Measurements from ENCODE around the gene DEDD2. TPM values are rescaled to one million over a fixed set of nuclear protein-coding genes. Genes with fewer than 3 reads are reported as not detected.

Gene DEDD2
- total RNA-seq, 1 donor from 2014 or later = 20.4 TPM

DNA sequence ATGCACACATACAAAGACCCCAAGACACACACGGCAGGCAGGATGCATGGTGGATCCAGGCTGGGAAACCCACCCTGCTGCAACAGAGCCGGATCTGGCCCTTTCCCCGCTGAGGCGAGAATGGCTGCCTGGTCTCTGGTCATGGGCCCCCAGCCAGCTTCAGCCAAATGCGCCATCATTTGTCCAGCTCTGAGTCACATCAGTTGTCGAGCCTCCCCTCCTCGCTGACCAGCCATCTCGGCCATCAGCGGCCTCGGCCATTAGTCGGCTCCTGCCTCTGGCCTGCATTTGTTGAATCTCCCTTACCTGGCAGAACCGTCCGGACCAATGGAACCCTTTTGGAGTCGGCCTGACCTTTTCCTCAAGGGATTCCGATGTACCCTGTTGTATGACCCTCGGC, 46.8 kb downstream of the DEDD2 start:
- no peak for DNase-seq

DNA sequence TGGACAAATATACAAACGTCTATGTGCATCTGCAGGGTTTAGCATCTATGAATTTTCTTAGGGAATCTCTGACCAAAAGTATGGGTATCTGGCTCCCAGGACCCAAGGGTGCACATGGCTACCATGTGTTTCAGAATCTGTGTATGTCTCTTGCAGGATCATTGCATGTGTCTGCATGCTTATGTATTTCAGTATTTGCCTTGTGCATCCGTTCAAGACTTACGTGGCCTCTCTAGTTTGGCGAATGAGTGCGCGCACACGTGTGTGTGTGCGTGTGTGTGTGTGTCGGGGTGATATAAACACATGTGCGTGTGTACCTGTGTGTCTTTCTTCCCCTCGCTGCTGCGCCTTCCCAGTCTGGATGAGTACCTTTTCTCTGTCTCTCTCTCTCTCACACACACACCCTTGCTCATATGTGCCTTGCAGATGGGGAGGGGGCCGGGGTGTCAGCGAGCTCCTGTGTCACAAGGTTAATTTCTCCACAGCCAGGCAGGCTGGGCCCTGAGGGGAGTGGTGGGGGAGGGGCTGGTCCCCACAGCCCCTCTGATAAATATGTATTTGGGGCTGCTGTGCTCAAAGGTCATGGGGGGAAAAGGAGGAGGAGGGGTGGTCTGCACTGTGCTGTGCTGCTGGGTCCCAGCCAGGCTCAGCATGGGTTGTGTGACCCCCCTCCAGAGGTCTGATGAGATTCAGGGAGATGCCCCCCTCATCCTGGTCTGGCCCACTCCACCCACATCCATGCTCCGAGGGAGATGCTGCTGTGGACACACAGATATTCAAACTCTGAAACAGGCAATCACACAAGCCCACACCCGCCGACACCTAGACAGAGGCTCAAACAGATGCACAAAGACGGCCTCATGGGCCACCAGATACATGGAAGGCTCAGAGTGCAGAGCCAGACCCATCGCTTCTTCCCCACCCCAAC, 47.7 kb downstream of the DEDD2 start:
- no peak for DNase-seq

DNA sequence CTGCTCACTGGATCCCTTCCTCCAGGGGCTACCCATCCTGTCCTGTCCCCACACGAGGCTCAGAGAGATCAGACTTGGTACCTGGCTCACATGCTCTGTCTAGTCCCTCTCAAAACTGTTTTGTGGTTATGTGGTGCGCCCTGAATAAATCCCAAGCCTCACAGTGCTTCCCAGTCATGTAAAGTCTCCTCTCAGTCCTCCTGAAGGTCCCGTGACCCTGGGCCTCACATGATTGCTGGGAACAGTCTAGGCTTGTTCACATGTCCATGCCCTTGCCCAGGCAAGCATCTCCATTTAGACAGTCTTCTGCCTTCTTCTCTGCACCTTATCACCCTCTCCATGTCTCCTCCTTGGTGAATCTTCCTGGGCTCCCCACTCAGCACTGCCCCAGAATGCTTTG, 49.3 kb downstream of the DEDD2 start:
- DNase-seq = no peak

DNA sequence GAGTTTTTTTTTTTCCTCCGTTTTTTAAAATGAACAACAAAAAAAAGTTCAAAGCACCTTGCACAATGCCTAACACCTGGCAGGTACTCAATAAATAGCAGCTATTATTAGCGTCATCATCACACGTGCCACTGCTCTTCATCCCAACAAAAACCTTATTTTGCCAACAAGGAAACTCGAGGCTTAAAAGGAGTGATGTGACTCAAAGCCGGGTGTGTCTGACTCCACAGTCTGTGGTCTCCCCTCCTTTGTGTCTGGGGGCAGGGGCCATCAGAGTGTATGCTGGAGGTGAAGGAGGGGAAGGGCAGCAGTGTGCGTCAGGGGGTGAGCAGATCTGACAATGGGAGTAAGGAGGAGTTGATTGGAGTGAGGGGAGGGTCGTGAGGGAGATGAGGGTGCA, 51.2 kb downstream of the DEDD2 start:
- DNase-seq = no peak

DNA sequence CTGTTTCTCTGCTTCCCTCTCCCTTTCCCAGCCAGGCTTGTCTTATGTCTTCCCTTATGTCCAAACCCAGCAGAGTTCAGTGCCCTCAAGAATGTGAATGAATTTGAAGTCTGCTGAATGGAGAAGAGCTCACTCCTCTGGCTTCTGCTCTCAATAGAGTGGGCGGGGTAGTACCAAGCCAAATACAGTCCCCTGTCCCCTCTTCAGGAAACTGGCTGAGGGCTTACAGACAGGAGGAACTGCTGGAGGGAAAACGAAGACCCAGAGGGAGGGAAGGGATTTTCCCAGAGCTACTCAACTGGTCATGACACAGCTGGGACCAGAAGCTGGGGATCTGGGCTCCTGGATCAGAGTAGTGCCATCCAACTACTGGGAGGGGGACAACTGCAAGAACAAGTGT, 52.3 kb downstream of the DEDD2 start:
- no peak for DNase-seq

DNA sequence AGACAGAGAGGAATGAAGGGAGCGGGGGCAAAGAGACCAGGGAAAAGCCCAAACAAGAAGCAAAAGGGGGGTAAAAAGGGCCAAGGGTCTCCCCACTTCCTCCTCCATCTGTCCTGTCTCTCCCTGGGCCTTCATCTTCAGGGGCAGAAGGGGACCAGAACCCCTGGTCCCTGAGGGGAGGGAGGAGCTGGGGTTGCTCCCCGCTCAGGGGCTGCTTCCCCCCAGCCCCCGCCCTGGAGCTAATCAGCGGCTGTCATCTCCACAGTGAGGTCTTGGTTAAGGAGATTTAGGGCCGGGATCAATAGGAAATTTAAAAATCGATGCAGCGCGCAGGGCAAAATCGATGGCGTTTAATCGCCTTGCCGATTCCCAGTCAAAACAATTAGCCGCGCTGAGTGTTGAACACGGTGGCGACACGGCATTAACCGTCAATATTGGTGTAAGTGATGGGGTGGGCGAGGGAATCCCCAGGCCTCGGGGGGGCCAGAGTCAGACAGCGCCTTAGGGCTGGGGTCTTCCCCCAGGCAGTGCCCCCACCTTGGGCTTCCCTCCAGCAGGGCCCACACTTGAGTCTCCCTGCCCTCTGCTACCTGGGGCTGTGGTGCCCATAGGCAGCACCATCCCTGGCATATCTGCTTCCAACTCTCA, 55.7 kb downstream of the DEDD2 start:
- DNase-seq = no peak

DNA sequence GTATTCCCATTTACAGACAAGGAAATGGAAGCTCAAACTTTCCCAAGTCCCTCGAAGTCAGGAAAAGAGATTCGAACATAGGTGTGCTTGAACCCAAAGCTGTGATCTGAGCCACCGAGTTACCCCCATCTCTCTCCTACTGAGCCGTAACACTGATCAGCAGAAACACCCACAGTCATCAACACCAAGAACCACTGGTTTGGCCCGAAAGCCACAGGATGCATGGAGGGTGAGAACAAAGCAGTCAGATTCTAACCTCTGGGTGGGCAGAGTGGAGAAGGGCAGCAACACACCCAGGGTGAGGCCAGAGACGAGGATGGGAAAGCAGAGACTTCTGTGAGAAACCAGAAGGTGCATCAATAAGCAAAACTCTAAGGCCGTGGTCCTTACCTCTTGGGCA, 57.5 kb downstream of the DEDD2 start:
- no peak for DNase-seq

DNA sequence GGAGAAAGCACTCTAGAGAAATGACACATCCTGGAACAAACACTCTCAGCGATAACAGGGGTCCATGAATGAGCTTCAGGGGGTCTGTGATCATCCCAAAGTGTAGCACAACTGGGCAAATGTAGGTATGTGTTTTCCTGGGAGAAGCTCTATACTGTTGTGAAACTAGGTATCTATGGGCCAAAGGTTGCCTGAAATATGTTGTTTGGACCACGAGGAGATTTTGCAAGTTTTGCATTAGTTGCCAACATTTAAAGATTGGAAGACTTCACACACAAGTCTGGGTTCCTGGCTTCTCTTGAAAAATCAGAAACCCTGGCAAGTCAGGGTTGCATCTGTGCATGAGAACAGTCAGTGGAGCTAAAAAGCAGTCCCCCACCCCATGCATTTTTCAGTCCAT, 58.6 kb downstream of the DEDD2 start:
- DNase-seq = no peak

DNA sequence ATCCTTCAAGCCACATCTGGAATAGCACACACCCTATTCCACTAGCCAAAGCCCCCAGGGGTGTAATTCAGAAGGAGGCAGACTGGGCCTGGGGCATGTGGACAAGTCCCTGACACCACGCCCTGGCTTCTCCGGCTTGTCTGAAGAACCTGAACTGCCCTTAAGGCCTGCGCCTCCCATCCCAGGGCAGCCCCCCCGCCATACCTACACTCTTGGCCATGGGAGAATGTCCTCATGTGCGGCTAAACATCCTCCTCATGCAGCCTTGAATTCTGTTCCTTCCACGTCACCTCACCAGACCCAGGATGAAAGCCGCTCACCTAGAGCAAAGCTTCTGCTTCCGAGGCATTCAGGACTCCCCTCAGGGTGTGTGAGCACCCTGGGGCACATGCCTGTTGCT, 60.9 kb downstream of the DEDD2 start:
- DNase-seq = no peak

DNA sequence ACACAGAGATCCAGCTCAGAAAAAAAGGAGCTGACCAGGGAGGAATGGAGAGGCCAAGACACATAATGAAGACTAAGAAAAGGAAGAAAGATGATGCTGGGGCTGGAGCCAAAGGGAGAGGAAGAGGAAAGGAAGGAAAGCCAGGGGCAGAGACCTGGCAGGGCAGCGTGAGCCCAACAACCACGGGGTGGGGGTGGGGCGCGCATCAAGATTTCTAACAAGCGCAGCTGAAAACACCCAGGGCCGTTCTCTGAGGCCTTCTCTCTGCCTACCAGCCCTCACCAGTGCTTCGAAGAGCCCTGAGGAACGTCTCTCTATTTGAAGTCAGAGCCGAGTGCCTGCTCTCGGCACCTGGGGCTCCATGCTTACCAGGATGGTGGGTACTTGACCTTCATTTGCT, 61.7 kb downstream of the DEDD2 start:
- no peak for DNase-seq

DNA sequence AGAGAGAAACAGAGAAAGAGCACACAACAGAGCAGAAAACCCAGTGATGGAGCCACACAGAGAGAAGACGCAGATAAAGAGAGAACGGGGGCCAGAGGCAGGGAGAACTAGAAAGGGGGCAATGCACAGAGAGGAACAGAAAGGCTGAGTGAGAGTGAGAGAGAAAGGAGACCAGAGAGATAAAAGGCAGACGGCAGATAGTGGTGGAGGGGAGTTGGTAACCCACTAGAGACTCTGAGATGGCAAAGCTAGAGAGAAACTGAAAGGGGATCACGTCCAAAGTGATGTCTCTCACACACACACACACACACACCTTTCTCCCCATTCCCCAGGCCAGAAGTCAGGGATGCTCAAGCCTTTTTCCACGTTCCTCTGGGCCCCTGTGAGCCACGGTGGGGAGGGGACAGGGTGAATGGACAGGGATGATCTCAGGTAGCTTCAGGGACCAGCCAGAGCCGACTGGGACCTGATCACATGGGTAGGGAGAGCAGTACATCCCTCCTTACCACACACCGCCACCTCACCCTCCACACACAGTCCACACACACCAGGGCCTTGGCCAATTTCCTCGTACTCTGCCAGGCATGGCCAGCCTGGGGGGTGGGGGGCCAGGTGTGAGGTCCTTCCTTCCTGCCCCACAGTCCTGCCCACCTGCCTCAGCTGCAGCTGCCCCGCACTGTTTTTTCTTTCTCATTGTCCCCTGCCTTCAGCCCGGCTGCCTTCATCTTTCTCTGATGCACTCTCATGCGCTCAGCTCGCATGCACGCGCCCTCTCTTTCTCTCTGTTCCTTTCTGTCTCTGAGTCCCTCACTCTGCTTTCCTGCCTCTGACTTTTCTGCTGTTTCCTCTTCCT, 62.8 kb downstream of the DEDD2 start:
- no peak for DNase-seq

DNA sequence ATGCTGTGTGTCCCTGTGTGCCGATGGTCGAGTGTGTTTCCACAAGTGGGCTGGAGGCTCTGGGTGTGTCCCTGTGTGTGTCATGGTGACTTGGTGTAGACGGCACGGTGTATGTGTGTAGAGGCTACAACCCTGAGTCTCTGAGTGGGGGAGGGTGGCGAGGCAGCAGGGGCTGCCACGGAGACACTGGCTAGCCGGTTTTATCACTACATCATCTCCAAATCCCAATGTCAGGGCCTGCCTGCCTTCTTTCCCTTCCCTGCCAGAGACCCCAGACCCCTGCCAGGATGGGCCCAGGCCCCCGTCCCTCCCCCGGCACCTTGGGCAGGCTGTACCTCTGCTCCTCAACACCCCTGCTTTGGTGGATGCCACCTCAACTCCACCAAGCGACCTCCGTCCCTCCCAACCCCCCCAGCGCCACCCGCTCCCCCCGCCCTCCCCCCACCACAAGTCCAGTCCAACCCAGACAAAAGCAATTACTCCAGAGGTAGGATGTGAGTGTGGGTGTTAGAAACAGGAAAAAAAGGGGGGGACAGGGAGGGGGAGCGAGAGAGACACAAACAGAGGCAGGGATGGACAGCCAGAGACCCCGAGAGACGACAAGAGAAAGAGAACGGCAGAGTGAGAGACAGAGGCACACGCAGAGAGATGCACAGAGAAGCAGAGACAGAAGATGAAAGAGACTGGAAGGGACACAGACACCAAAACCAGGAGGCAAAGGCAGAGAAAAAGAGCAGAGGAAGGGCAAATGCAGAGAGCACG, 63.6 kb downstream of the DEDD2 start:
- no peak for DNase-seq

DNA sequence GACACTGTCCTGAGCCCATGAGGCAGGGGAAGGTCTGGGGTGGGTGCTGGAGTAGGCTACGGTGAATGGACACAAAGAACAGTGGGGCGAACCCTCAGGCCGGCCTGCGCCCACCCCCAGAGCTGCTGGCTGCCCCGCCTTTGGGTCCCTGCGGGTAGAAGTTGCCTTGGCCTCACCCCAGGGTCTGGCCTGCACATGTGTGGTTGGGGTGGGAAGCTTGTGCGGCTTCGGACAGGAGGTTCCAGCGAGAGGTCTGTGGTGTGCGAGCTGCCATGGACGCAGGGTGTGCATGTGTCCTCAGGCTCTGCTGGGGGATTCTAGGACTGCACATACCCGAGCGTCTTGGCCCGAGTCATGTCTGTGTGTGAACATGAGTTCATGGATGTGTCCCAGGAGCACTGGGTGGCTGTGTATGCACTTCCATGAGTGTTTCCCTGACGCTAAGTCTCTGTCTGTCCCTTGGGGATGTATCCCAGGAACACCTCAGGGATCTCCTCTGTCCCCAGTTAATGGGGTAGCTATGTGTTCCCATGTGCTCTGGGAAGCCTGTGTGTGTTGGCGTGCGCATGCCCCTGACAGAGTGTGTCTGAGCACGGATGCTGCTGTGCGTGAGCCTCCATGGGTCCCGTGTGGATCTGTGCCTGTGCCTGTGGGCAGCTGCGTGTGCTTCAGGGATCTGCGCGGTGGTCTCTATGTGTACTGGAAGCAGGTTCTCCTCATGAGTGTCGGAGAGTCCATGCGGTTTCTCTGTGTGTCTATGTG, 64.4 kb downstream of the DEDD2 start:
- no peak for DNase-seq

DNA sequence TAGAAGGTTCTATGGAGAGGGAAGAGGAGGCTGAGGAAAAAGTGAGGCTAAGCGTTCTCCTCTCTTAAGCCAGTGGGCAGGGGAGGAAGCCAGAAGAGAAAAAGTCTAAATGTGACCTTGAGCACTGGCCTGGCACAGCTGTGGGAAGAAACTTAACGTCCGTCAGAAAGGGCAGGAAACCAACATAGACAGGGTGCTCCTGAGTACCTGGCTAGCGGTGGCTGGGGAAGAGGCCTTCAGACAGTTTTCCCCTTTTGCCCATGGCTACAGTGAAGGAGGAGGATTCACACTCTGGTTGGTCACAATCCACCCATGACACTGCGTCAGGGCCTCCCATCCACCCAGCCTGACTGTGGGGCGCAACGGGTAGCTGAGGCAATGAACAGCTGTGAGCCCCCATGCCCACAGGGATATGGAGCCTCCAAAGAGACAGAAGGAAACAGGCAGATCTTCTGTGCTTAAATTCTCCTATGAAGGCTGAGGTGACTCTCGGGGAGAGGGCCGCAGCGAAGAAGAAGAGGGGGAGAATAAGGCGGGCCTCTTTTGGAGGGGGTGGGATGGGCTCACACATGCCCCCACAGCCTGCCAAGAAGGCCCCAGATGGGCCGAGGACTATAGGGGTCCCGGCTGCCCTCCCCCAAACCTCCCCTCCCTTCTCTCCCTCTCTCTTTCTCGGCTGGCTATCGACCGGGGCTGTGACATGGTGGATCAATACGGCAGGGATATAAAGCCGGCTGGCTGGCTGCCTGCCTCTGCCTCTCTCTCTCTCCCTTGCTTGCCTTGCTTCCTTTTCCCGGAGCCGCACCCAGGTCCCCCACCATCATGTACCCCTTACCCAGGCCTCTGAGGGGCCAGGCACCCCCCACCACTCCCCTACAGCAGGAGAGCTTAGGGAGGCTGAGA, 65.4 kb downstream of the DEDD2 start:
- no peak for DNase-seq

DNA sequence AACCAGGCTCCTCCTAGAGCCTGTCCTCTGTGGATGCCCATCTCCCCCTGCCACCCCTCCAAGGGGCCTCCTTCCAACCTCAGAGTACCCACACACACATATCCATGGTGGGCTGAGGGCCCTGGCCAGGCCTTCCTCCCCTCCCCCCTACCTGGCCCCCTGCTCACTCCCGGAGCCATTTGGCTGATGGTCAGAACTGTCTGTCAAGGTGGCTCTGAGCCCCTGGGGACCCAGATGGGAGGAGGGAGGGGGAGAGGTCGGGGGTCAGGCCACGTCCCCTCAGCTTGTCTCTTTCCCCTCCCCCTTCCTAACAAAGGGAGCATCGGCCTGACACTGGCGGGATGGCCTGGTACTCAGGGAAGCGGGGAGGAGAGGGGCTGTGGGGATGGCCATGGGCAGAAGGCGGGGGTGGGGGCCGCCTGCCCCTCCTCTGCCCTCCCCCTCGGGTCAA, 66.5 kb downstream of the DEDD2 start:
- DNase-seq = no peak

DNA sequence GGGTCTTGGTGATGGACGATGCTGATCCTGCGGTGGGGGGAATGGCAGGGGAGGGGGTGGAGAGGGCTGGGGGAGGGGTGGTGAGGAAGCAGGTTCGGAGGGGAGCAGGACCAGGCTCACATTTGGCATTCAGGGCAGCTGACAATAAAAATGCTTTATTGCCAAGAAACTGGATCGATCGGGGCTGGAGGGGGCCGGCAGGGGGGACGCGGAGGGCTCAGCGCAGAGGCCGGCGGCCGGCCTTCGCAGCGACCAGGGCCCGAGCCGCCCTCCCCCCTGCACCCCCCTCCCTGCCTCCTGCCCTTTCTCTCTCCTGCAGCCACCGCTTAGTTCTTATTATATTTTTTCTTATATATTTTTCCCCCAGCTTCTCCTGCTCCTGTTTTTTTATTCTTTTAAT, 67.1 kb downstream of the DEDD2 start:
- no peak for DNase-seq

DNA sequence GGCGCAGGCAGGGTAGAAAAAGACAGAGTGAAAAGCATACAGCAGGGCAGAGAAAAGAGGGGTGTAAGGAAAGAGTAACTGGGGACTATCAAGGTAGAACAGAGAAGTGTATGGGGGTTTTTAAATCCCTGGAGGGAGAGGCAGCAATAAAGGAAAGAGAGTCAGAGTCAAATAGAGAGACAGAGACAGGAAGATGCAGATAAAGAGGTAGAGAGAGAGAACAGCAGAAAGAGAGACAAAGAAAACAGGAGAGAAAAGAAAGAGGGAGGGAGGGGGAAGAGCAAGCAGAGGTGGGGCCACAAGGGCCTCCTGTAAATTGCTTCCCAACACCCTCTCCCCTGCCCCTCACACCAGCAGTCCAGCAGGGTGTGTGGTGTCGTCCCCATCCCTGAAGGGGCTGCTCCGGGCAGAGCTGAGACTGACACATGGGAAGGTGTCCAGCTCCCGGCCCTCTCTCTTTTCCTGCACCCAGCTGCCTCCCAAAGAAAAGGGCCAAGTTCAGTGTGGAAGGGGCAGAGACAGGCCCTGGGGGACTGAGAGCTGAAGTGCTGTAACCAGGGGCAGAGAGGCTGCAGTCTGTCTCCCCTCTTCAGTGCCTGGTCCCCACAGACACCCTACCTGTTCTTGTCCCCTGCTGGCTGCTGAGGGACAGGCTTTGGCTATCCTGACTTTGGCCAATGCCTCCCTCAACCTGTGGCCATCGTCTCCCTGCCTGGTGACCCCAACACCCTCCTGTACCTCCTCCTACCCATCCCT, 67.9 kb downstream of the DEDD2 start:
- DNase-seq = no peak

Measured in occipital lobe (tissue), 2 donors.